ENCODE results near the gene ENPP6. TPM values are rescaled to one million over a fixed set of nuclear protein-coding genes. Genes with fewer than 3 reads are reported as not detected.

Gene ENPP6
- total and polyA plus RNA-seq, 4 donors: 0.05 to 0.08 (median 0.05) TPM; not detected in 1

DNA sequence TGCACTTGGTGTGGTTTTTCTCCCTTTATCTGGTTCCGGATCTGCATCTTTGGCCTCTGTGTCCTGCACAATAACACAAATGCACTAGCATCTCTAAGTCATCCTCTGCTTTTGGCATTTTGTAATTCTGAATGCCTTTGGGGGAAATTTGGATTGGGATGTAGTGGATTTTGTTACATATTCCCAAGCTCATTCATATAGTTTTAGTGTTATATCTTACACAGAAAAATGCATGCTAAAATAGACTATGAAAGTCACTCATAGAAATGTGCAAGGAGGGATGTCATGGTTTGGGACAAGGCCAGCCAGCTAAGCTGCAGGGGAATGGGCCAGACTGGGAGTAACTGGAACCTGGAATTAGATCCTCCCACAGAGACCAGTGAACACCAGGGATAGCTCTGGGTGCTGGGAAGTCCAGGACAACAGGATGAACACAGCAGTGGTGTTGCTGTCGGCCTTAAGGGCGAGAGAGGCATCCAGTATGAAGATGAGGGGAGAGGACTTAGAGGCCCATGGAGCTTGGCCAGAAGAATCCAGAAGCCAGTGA is 20.1 kb downstream of the ENPP6 start:
- no peaks in the 10 kb centered on the region for H3K27me3 ChIP-seq (ENCODE audit: control insufficient read depth in 4 of 4, insufficient read depth in 4 of 4, low read length in 3 of 4)
- no peaks in the 10 kb centered on the region for H3K9me3 ChIP-seq (ENCODE audit: control insufficient read depth in 4 of 4, low read length in 3 of 4)
- no peak overlapping the region for H3K4me3 ChIP-seq (ENCODE audit: low read depth in 1 of 3, low read length in 3 of 3)
- H3K36me3 ChIP-seq (ENCODE audit: control insufficient read depth in 4 of 4, insufficient read depth in 3 of 4, low read depth in 1 of 4, low read length in 3 of 4): no peaks in the 10 kb centered on the region
- TF ChIP-seq HNF4A (conservative IDR thresholded peaks at IDR 0.05) (no peak), EGR1 (IDR thresholded peaks at IDR 0.05; ENCODE audit: low read depth in 2 of 2) (no peak), HNF4G (IDR thresholded peaks at IDR 0.05) (no peak)
- no peak overlapping the region for H3K9ac ChIP-seq (ENCODE audit: low read depth in 1 of 2, low read length in 2 of 2)
- H3K27ac ChIP-seq (ENCODE audit: low read depth in 1 of 2, low read length in 2 of 2): no peak overlapping the region
- over 99% methylated on average over 3 of the region's 3 CpGs for WGBS
- DNase-seq (ENCODE audit: low spot score): no peak
- H3K4me1 ChIP-seq (ENCODE audit: control insufficient read depth in 4 of 4, insufficient read depth in 4 of 4, low read length in 3 of 4): no peaks in the 10 kb centered on the region

DNA sequence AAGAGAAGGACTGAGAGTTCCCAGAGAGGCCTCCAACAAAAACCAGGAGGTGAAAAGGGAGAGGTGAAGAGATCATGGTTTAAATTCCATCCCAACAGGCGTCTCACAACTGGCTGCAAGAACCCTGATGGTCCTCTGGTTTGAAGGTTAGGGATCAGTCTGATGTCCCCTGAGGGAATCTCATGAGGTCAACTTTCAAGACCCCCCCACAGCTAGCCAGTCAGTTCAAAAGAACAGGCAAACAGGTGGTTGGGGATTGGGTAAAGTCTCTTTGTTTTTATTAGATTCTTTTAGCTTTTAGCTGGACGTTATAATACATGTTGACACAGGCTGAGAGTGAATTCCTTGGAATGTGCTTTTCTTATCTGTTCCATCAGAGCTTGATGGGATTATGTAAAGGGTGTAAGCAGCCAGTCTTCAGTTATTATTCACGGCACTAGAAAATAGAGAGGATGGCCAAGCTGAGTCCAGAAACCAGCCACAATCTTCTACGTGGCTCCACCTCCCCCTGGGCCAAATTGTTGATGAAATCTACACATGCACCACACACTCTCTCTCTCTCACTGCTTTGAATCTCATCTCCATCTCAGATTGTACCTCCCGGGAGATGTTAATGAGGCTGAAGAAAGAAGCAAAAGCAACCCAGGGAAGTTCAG is 20.8 kb downstream of the ENPP6 start:
- WGBS: 90% methylated on average over 5 of the region's 5 CpGs

DNA sequence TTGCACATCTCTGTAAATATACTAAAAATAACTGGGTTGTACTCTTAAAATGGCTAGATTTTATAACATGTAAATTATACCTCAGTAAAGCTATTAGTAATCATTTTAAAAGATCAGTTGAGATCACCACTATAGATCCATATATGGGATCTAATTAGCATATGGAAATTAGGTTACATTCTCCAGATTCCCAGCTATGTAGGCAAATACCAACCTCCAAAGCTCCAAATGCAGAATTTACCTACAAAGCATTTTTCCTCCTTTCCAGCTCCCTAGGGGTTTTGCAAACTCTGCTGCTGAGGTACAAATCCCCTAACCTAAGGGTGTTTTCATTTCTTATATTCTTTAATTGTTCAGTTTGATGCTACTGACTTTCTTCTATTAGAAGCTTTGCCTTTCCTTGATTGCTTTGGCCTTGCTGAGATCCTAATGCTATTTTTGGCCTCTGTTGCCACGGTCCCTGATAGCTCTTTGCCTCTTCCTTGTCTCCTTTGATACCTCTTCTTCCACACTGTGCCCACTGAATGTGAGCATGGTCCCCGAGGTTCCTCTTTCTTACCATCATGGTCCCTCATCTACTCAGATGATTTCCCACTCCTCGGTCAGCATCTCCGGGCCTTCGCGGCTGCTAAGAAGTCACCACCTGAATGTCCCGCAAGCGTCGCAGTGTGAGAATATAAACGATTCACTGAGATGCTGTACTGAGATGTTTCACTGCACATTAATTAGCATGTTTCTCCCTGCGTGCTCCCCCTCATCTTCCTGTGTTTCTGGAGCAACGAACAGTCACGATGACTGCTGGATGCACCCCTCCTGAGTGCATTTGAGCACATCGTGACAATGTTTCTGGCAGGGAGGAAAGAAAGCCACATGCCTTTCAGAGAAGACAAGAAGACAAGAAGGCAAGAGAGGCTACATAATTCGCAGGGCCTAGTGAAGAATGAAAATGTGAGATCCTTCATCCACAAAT is 23.8 kb downstream of the ENPP6 start:
- WGBS: 93% methylated on average over 15 of the region's 15 CpGs
- H3K27me3 ChIP-seq (ENCODE audit: control insufficient read depth in 4 of 4, insufficient read depth in 4 of 4, low read length in 3 of 4): no peaks in the 10 kb centered on the region
- H3K9me3 ChIP-seq (ENCODE audit: control insufficient read depth in 4 of 4, low read length in 3 of 4): no peaks in the 10 kb centered on the region
- no peak overlapping the region for H3K27ac ChIP-seq (ENCODE audit: low read depth in 1 of 2, low read length in 2 of 2)
- no peaks in the 10 kb centered on the region for H3K4me1 ChIP-seq (ENCODE audit: control insufficient read depth in 4 of 4, insufficient read depth in 4 of 4, low read length in 3 of 4)
- H3K9ac ChIP-seq (ENCODE audit: low read depth in 1 of 2, low read length in 2 of 2): no peak overlapping the region
- H3K4me3 ChIP-seq (ENCODE audit: low read depth in 1 of 3, low read length in 3 of 3): no peak overlapping the region
- TF ChIP-seq, protein P1, sequence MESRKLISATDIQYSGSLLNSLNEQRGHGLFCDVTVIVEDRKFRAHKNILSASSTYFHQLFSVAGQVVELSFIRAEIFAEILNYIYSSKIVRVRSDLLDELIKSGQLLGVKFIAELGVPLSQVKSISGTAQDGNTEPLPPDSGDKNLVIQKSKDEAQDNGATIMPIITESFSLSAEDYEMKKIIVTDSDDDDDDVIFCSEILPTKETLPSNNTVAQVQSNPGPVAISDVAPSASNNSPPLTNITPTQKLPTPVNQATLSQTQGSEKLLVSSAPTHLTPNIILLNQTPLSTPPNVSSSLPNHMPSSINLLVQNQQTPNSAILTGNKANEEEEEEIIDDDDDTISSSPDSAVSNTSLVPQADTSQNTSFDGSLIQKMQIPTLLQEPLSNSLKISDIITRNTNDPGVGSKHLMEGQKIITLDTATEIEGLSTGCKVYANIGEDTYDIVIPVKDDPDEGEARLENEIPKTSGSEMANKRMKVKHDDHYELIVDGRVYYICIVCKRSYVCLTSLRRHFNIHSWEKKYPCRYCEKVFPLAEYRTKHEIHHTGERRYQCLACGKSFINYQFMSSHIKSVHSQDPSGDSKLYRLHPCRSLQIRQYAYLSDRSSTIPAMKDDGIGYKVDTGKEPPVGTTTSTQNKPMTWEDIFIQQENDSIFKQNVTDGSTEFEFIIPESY (IDR thresholded peaks at IDR 0.05): no peak
- TF ChIP-seq HNF4A (conservative IDR thresholded peaks at IDR 0.05): no peak
- no peak for DNase-seq (ENCODE audit: low spot score)
- no peaks in the 10 kb centered on the region for H3K36me3 ChIP-seq (ENCODE audit: control insufficient read depth in 4 of 4, insufficient read depth in 3 of 4, low read depth in 1 of 4, low read length in 3 of 4)

More for the DNA sequence above, 20.8 kb downstream of the ENPP6 start:
- no peaks in the 10 kb centered on the region for H3K27me3 ChIP-seq (ENCODE audit: control insufficient read depth in 4 of 4, insufficient read depth in 4 of 4, low read length in 3 of 4)
- no peak overlapping the region for H3K4me3 ChIP-seq (ENCODE audit: low read depth in 1 of 3, low read length in 3 of 3)
- H3K27ac ChIP-seq (ENCODE audit: low read depth in 1 of 2, low read length in 2 of 2): no peak overlapping the region
- no peaks in the 10 kb centered on the region for H3K4me1 ChIP-seq (ENCODE audit: control insufficient read depth in 4 of 4, insufficient read depth in 4 of 4, low read length in 3 of 4)
- no peak overlapping the region for H3K9ac ChIP-seq (ENCODE audit: low read depth in 1 of 2, low read length in 2 of 2)
- no peaks in the 10 kb centered on the region for H3K36me3 ChIP-seq (ENCODE audit: control insufficient read depth in 4 of 4, insufficient read depth in 3 of 4, low read depth in 1 of 4, low read length in 3 of 4)
- H3K9me3 ChIP-seq (ENCODE audit: control insufficient read depth in 4 of 4, low read length in 3 of 4): no peaks in the 10 kb centered on the region
- TF ChIP-seq FOXA1 (IDR thresholded peaks at IDR 0.05) (no peak), JUND (IDR thresholded peaks at IDR 0.05) (no peak), SP1 (IDR thresholded peaks at IDR 0.05) (no peak), RXRA (IDR thresholded peaks at IDR 0.05) (no peak), FOXA2 (IDR thresholded peaks at IDR 0.05) (no peak), EGR1 (IDR thresholded peaks at IDR 0.05; ENCODE audit: low read depth in 2 of 2) (no peak), GABPA (IDR thresholded peaks at IDR 0.05 in 1 of 2, conservative IDR thresholded peaks at IDR 0.05 in 1 of 2) (no peak)
- TF ChIP-seq, protein P2, sequence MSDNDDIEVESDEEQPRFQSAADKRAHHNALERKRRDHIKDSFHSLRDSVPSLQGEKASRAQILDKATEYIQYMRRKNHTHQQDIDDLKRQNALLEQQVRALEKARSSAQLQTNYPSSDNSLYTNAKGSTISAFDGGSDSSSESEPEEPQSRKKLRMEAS (IDR thresholded peaks at IDR 0.05): no peak
- TF ChIP-seq, protein P1 (IDR thresholded peaks at IDR 0.05): no peak
- DNase-seq (ENCODE audit: low spot score): no peak
